ENCODE measurements around the gene CTNNA1. TPM values are rescaled to one million over a fixed set of nuclear protein-coding genes. Genes with fewer than 3 reads are reported as not detected.
A peak's percentile ranks its signal among the peaks of the same experiment; 100 is the strongest.
"Not testable (repeated sequence)": the region's sequence is repeated elsewhere in the genome, so short reads cannot be mapped to it uniquely, and the experiment has no call there.

CTNNA1 gene
- polyA plus RNA-seq, 3 donors from 2014 or later = 9.8 to 15.3 (median 10.1) TPM

GRCh38 chr5:138757061-138757776, 4.0 kb downstream of the CTNNA1 start:
- Mint-ChIP-seq H3K36me3 (peaks cover 9 to 29% (median 14%) of the 10 kb centered on the region in 3 donors), H3K4me3 (no peak overlapping the region), H3K4me1 (peaks cover 27 to 29% of the 10 kb centered on the region in 2 donors), H3K27ac (no peak overlapping the region), H3K9me3 (peaks cover 0 to 11% (median 4%) of the 10 kb centered on the region in 6 donors), H3K27me3 (ENCODE audit: low read depth in 3 of 3) (peaks cover 5 to 8% (median 8%) of the 10 kb centered on the region in 3 donors)
- DNase-seq = no peak

- H3K9me3 Mint-ChIP-seq = peaks cover 0 to 11% (median 4%) of the 10 kb centered on the region in 6 donors
- H3K36me3 Mint-ChIP-seq = peaks cover 9 to 29% (median 14%) of the 10 kb centered on the region in 3 donors
- peaks cover 16 to 21% of the 10 kb centered on the region in 2 donors for H3K4me1 Mint-ChIP-seq
- peaks cover 0 to 7% (median 2%) of the 10 kb centered on the region in 3 donors for H3K27me3 Mint-ChIP-seq (ENCODE audit: low read depth in 3 of 3)
- H3K4me3 Mint-ChIP-seq = peak overlapping the region in 2 of 5 donors; percentile 9 to 33
- peak overlapping the region in 1 of 6 donors; percentile 42 for H3K27ac Mint-ChIP-seq
- no peak for DNase-seq
These were observed 7.4 kb downstream of the CTNNA1 start for GRCh38 chr5:138760448-138761110.

- H3K36me3 Mint-ChIP-seq = peaks cover 9 to 29% (median 14%) of the 10 kb centered on the region in 3 donors
- H3K27ac Mint-ChIP-seq = peak overlapping the region in 2 of 6 donors; percentile 24 to 42
- H3K9me3 Mint-ChIP-seq = peaks cover 0 to 11% (median 4%) of the 10 kb centered on the region in 6 donors
- not testable (repeated sequence) for DNase-seq; H3K27me3 Mint-ChIP-seq (ENCODE audit: low read depth in 3 of 3)
- peak overlapping the region in 1 of 5 donors; percentile 15 for H3K4me3 Mint-ChIP-seq
- peaks cover 16 to 21% of the 10 kb centered on the region in 2 donors for H3K4me1 Mint-ChIP-seq
These were observed 7.9 kb downstream of the CTNNA1 start for GRCh38 chr5:138761115-138761514.

- peak overlapping the region in 1 of 5 donors; percentile 43 for H3K4me3 Mint-ChIP-seq
- peaks cover 6 to 25% (median 10%) of the 10 kb centered on the region in 3 donors for H3K36me3 Mint-ChIP-seq
- H3K9me3 Mint-ChIP-seq = peaks cover 0 to 11% (median 4%) of the 10 kb centered on the region in 6 donors
- H3K27ac Mint-ChIP-seq; H3K27me3 Mint-ChIP-seq (ENCODE audit: low read depth in 3 of 3); DNase-seq: not testable (repeated sequence)
- H3K4me1 Mint-ChIP-seq = peaks cover 13 to 21% of the 10 kb centered on the region in 2 donors
These were observed 8.4 kb downstream of the CTNNA1 start for GRCh38 chr5:138761670-138762069.

GRCh38 chr5:138762110-138762509, 8.9 kb downstream of the CTNNA1 start:
- Mint-ChIP-seq H3K27ac (no peak overlapping the region), H3K4me3 (no peak overlapping the region), H3K36me3 (peaks cover 6 to 24% (median 9%) of the 10 kb centered on the region in 3 donors), H3K27me3 (ENCODE audit: low read depth in 3 of 3) (peaks cover 0 to 7% (median 2%) of the 10 kb centered on the region in 3 donors), H3K9me3 (peaks cover 0 to 11% (median 4%) of the 10 kb centered on the region in 6 donors), H3K4me1 (peaks cover 12 to 21% of the 10 kb centered on the region in 2 donors)
- no peak for DNase-seq

GRCh38 chr5:138763037-138763778, 10.0 kb downstream of the CTNNA1 start:
- Mint-ChIP-seq H3K27ac (no peak overlapping the region), H3K4me3 (no peak overlapping the region), H3K36me3 (peaks cover 6 to 18% (median 9%) of the 10 kb centered on the region in 3 donors), H3K9me3 (peaks cover 0 to 5% (median 2%) of the 10 kb centered on the region in 6 donors), H3K27me3 (ENCODE audit: low read depth in 3 of 3) (peaks cover 0 to 8% (median 2%) of the 10 kb centered on the region in 3 donors), H3K4me1 (peaks cover 12 to 21% of the 10 kb centered on the region in 2 donors)
- no peak for DNase-seq

- H3K27ac Mint-ChIP-seq = no peak overlapping the region
- H3K9me3 Mint-ChIP-seq = no peaks in the 10 kb centered on the region
- H3K27me3 Mint-ChIP-seq (ENCODE audit: low read depth in 3 of 3) = peaks cover 0 to 2% (median 1%) of the 10 kb centered on the region in 3 donors
- no peak overlapping the region for H3K4me3 Mint-ChIP-seq
- peaks cover 0 to 3% (median 0%) of the 10 kb centered on the region in 3 donors for H3K36me3 Mint-ChIP-seq
- H3K4me1 Mint-ChIP-seq = no peaks in the 10 kb centered on the region
- DNase-seq = no peak
These were observed 17.1 kb downstream of the CTNNA1 start for GRCh38 chr5:138770291-138770690.

GRCh38 chr5:138770977-138771376, 17.8 kb downstream of the CTNNA1 start:
- peaks cover 0 to 2% (median 1%) of the 10 kb centered on the region in 3 donors for H3K27me3 Mint-ChIP-seq (ENCODE audit: low read depth in 3 of 3)
- H3K4me1 Mint-ChIP-seq = no peaks in the 10 kb centered on the region
- H3K36me3 Mint-ChIP-seq = peaks cover 0 to 3% (median 0%) of the 10 kb centered on the region in 3 donors
- no peak overlapping the region for H3K4me3 Mint-ChIP-seq
- H3K27ac Mint-ChIP-seq = no peak overlapping the region
- no peaks in the 10 kb centered on the region for H3K9me3 Mint-ChIP-seq
- no peak for DNase-seq

- Mint-ChIP-seq H3K4me3 (no peak overlapping the region), H3K4me1 (no peaks in the 10 kb centered on the region), H3K27ac (no peak overlapping the region), H3K36me3 (peaks cover 0 to 4% (median under 1%) of the 10 kb centered on the region in 3 donors), H3K9me3 (no peaks in the 10 kb centered on the region), H3K27me3 (ENCODE audit: low read depth in 3 of 3) (peaks cover 0 to 2% (median 2%) of the 10 kb centered on the region in 3 donors)
- DNase-seq = no peak
These were observed 19.9 kb downstream of the CTNNA1 start for GRCh38 chr5:138772986-138773594.

GRCh38 chr5:138773624-138774023, 20.4 kb downstream of the CTNNA1 start:
- H3K4me1 Mint-ChIP-seq; H3K9me3 Mint-ChIP-seq; H3K36me3 Mint-ChIP-seq; DNase-seq; H3K27me3 Mint-ChIP-seq (ENCODE audit: low read depth in 3 of 3); H3K27ac Mint-ChIP-seq; H3K4me3 Mint-ChIP-seq: not testable (repeated sequence)

GRCh38 chr5:138775034-138775433, 21.8 kb downstream of the CTNNA1 start:
- H3K27ac Mint-ChIP-seq = no peak overlapping the region
- H3K9me3 Mint-ChIP-seq = no peaks in the 10 kb centered on the region
- no peaks in the 10 kb centered on the region for H3K4me1 Mint-ChIP-seq
- no peak for DNase-seq
- H3K4me3 Mint-ChIP-seq = no peak overlapping the region
- H3K36me3 Mint-ChIP-seq = peaks cover 0 to 7% (median 6%) of the 10 kb centered on the region in 3 donors
- peaks cover 0 to 2% (median 2%) of the 10 kb centered on the region in 3 donors for H3K27me3 Mint-ChIP-seq (ENCODE audit: low read depth in 3 of 3)

GRCh38 chr5:138778234-138778633, 25.0 kb downstream of the CTNNA1 start:
- Mint-ChIP-seq H3K4me3 (no peak overlapping the region), H3K9me3 (no peaks in the 10 kb centered on the region), H3K27ac (no peak overlapping the region), H3K36me3 (peaks cover 0 to 12% (median 4%) of the 10 kb centered on the region in 3 donors), H3K4me1 (no peaks in the 10 kb centered on the region), H3K27me3 (ENCODE audit: low read depth in 3 of 3) (peaks cover 0 to 2% (median 0%) of the 10 kb centered on the region in 3 donors)
- no peak for DNase-seq

GRCh38 chr5:138783976-138784375, 30.8 kb downstream of the CTNNA1 start:
- Mint-ChIP-seq H3K4me1 (peaks cover 1 to 3% of the 10 kb centered on the region in 2 donors), H3K4me3 (no peak overlapping the region), H3K36me3 (peaks cover 0 to 20% (median 12%) of the 10 kb centered on the region in 3 donors), H3K27me3 (ENCODE audit: low read depth in 3 of 3) (peaks cover 0 to 1% (median 0%) of the 10 kb centered on the region in 3 donors), H3K27ac (no peak overlapping the region), H3K9me3 (no peaks in the 10 kb centered on the region)
- DNase-seq = no peak
